GM19328 (cell line): Measurements from ENCODE around the gene TSC1.

Source experiments
- ATAC-seq: cut with Tn5 transposase; IDR thresholded peaks from one replicate; pipeline ENCODE4 v1.9.1; 2021; ENCODE audit warnings: mild to moderate bottlenecking, moderate library complexity; ENCODE audit not compliant: unreplicated experiment

TSC1 gene

DNA sequence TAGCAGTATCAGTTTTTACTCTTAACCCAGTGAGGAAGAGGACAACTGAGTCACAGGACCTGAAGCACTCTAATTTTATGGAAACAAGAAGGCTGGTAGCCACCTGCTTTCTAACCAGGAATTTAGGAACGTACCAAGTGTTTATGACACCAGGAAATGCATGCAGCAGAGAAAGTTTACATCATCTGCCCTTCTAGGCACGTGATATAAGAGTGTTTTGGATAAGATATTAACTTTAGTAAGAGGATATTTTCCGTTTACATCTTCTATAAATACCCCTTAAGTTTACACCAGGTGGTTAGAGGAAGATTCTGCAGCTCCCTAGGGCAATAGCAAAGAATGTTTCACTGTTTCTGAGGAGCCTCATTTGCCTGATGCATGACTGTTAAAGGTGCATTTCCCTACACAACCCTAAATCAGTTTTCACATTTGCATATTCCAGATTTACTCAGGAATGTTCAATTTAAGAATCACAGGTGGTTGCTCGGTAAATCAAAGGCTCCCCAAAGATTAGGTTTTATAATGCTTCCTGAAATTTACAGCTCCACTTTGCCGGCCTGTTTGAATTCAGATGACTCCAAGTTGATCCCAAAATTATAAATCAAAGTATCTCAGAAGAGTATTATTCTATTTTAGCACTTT is 1.8 kb downstream of the TSC1 start:
- ATAC-seq, result no peak

DNA sequence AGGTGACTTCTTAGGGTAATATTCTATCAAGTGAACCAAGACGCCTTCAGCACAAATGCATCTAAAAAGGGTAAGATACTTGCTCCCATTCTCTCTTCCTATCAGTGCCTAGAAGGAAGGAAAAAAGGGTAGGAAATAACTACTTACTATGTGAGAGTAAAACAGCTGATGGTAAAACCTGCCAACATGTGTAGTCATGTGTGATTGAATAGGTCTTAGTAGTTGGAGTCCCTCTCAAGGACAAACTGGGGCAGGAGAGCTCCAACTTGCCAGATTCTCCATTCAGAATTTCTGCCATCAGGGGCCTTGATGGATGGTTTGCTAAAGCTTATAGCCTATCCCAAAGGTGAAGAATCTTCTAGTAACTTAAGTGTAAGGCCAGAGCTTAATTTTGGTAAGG is 5.2 kb downstream of the TSC1 start:
- no peak for ATAC-seq

DNA sequence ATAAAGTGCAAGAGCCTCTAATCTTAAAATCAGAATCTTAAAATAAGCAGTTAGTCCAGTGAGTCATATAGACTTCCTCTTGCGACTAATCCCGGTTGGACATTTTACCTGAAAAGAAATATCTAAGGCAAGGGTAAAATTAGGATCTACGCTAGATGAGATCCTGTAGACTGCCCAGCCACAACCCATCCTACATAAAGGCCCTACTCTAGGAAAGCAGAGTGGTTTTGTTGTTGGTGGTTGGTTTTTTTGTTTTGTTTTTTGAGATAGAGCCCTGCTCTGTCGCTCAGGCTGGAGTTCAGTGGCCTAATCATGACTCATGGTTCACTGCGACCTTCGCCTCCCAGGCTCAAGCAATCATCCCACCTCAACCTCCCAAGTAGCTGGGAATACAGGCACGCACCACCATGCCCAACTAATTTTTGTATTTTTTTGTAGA is 6.9 kb downstream of the TSC1 start:
- no peak for ATAC-seq

DNA sequence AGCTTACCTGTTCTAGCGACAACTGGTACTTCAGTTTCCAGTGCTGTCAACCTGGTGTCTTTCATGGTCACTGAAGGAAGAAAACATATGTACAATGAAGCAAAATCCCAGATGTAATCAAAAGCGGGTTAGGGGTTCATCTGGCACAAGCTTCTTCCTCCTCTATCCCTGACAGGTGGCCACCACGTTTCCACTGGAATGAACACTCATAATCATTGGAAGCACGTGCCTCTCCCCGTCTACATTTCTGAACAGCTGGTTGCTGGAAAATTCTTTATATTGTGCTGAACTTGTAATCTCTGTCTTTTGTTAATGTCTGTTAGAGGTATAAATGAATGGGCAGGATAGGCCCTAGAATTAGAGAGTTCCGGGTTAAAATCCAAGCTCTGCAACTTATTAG is 9.4 kb downstream of the TSC1 start:
- ATAC-seq, result no peak

DNA sequence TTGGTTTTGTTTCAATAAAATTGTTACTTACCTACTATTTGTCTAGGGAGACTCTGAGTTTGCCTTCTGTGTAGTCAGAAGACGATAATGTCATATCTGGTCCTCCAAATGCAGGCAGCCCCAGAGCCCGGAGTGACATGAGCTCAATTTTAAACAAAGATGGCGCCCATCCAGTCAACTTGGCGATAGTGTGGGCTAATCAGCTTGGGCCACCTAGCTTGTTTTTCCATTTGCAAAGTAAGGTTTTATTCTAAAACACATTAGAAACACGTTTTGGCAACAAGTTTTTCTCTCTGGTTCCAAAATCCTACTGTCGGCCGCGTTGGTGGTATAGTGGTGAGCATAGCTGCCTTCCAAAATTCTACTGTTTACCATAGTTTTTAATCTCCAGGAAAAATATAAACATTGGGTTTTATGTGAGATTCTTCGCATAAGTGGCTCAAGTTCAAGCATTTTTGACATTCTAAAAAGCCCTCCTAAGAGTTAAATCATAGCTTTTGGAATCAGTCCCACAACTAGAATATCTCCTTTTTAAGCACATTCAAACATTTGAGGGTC is 13.2 kb downstream of the TSC1 start:
- ATAC-seq, result no peak

DNA sequence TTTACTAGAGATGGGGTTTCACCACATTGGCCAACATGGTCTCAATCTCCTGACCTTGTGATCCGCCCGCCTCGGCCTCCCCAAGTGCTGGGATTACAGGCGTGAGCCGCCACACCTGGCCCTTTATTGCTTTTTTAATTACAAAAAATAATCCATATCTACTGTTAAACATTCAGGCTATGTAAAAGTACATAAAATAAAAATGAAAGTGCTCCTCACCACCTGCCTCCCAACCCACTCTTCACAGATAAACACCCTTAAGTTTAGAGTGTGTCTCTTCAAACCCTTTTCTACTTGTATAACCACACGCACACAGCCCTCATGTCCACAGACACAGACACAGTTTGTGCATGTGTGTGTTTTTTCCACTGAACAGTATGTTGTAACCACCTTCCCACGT is 16.7 kb downstream of the TSC1 start:
- ATAC-seq, result no peak

DNA sequence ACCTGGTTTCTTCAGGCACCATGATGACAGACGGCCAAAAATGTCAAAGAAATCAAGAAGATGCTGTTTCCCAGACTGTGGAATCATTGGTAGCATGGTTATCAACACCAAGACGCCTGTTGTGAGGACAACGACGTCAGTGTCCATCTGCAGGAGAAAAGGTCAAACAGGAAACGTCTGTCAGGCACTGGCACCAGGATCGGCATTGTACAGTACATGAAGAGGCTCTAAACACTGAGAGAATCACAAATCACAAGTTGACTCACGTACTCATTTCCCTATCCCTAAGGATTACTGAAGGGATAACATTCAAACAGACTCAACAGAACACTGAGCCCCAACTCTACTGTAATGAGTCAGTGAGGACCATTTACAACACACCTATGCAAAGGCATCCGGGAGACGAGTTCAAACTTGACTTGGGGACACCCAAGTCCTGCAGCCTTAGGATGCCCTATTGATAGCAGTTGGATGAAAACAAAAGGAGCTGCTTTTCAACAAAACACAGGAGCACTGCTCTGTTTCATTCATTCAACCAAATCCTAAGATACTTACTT is 21.0 kb downstream of the TSC1 start:
- no peak for ATAC-seq

DNA sequence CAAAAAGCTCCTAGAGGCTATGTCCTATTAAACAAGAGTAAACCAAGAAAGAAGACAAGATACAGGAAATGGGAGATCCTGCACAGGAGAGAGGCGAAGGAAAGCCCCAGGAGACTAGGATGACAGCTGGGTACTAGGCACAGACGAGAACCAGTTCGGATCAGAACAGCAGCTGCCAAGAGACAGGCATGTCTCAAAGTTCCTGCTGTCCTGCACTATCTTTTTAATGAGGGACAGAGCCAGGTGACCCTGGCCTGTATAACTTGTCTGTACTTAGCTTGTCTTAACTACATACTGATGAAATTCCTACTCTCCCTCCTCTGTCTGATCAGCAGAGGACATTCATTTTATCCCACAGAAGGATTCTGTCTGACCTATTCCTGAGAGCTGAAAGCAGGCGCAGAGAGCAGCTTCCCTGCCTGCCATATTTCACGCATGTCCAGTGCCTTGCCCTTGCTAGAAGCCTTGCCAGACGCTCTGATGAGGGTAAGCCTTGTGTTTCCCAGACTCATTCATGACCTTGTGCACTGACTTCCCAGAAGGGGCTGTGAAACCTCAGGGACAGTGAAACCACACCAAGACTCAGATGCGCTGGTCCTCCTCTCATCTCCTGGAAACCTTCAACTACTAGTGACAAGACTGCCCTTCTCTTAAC is 24.7 kb downstream of the TSC1 start:
- ATAC-seq, result no peak

DNA sequence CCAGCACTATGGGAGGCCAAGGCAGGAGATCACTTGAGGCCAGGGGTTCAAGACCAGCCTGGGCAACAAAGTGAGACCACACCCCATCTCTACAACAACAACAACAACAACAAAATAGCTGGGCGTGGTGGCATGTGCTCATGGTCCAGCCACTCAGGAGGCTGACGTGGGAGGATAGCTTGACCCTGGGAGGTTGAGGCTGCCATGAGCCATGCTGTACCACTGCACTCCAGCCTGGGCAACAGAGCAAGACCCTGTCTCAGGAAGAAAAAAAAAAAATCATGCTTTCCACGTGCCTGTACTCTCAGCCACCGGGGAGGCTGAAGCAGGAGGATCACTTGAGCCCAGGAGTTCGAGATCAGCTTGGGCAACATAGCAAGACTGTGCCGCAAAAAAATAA is 29.5 kb downstream of the TSC1 start:
- ATAC-seq, result no peak

DNA sequence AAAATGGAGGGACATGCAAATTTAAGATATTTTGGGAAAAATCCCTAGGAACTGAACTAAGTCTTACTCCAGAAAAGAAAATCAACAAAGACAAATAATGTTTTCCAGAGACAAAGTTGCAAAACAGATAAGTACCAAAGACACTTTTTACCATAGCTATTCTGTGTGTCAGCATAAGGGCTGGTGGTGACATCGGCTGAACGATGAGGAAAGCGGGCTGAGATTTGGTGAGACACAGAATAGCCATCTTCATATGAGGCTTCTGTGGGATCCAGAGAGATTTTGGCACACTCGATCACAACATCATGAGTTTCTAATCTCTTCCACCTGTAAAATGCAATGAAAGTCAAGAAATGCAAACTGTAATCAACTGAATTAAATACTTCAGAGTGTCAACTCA is 32.3 kb downstream of the TSC1 start:
- ATAC-seq, result no peak

DNA sequence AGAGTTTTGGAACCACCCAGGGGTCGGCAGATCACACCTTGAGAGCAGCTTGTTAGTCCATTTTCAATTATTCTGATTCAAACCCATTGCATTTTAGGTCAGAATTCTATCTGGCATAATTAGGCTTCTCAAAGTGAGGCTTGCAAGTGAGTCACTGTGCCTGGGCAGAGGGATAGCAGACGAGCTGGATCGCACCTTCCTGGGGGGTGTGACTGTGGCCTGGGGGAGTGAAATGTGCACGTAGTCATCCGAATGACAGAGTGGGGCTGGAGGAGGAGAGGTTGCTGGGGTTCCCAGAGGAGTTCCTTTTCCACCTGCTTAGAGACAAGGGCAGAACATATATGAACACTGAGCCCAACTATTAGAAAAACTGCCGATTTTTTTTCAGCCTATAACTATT is 34.0 kb downstream of the TSC1 start:
- no peak for ATAC-seq

DNA sequence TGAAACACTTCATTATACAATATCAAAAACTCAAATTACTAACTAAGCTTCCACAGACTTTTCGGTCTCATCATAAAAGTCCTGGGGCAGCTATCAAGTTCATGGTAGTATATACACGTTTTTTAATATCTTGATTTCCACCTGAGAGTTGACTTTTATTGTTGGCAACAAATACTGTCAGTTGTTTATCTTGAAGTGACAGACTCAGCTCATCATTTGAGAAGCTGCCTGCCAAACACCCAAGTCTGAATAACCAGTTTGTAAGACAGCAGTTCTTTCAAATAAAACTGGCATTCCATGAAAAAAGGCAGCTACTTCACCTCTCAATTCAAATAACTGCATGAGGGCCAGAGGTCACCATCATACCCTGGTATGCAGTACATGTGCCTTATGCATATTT is 35.1 kb downstream of the TSC1 start:
- no peak for ATAC-seq

DNA sequence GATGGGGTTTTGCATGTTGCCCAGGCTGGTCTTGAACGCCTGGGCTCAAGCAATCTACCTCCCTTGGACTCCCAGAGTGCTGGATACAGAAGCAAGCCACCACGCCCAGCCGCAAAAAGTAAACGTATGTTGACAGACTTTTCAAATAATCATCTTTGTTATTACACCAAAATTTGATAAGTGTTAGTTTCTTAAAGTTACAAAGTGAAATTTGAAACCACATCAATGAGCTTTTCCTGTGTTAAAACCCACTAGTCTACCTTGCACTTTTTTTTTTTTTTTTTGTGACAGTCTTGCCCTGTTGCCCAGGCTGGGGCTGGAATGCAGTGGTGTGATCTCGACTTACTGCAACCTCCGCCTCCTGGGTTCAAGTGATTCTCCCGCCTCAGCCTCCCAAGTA is 35.8 kb downstream of the TSC1 start:
- ATAC-seq, result no peak

DNA sequence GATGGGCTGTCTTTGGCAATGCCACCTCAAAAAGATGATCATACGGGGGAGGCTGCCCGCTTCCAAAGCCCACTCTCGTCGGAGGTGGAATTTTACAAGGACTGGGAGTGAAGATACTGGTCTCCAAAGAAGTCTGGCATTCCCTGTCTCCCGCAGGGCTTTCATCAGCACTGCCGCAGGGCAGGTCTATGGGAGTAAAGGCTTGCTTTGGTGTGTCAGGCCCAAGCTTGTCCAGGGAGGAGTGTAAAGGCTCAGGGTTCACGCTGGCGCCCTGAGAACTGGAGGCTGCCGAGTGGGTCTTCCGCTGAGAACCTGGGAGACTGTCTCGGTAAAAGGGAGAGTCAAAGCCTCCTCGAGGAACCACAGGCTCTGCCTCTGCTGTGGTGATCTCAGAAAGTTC is 38.7 kb downstream of the TSC1 start:
- ATAC-seq, result no peak

DNA sequence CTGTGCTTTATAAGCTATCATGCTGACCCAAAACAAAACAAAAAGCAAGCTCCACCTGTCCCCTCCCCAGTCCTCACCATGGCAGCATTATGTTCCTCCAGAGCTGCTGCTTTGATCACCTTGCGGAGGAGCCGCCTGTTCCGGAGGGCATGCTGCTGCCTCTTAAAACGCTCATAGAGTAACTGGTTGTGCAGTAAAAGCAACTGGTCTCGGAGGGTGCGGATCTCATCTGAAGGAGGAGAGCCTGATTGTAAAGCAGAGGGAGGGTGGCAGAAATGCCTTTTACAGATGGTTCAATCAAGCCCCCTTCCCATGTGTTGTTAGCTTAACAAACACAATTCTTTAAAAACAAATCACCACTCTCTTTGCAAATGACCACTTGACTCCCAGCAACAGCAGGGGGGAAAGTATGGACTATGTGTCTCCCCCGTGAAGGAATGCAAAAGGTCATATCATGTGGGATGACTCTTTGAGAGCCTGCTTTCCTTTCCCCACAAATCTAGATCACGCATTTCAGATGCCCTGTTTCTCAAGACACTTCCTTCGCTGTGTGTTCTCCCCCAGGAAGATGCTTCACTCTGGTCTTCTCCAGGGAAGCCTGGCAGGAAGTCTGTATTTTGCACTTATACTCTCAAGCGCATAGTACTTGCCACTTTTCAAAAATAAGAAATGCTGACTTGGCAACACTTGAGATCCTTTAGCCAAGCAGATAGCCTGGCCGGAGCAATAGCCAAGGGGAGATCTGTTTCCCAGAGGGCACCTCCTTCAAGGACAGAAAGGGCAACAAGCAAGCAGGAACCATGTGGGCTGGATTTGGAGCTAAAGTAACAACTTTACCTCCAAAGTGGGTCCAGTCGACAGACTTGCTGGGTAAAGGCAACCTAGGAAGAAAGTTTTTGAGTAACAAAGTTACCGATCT is 40.6 kb downstream of the TSC1 start:
- no peak for ATAC-seq

DNA sequence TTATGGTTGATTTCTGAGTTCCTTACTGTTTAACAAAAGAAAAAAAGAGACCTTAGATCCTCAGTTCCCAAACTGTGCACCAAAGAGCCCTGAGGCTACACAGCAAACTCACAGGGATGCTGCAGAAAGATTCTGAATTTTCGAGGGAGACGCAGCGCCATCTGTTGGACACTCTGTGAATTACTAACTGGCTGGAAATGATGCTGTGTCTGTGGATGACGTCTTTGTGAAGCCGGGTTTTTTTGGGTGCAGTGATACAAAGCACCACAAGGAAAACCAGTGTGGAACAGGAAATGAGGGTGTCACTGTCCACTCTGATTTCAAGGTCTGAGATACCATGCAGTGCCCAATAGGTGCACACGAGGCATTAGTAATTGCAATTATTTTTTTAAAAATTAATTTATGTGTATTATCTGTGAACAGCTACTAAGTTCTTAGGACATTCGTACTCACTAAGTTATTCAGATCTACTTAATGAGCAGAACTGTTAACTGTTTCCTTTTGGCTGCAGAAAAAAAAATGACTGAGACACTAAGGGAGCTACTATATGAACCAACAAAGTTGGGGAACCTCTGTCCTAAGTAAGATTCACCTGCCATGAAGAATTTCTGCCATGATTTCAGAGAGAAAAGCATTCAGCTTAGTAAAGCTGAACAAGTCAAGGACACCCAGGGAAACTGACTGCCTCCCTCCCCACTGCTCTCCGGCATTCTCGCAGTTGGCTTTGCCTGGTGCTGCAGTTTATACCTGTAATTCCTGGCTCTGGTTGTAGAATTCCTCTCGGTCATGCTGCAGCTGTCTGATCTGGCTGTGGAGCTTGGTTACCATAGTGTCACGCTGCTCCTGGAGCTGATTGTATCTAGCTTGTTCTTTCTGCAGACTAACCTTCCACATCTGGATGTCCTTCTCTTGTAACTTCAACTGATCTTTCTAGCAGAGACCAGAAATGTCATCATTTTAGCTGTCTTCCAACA is 42.3 kb downstream of the TSC1 start:
- ATAC-seq, result no peak

DNA sequence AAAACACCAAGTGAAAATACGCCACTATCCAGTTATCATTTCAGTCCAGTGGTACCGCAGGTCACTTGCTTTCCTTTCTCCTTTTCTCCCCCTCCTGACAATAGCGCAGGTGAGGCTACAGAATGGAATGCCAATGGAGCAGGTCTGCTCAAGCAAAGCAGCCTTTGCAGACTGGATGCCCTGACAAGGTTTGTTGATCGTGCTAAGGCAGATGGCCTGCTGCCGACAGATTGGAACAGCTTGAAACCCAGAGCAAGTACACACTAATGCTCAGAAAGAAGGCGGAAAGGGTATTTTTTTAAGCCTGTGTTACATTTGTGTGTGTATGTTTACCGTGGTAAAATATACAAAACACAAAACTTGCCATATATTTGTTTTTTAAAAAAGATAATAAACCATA is 46.4 kb downstream of the TSC1 start:
- ATAC-seq, result no peak

DNA sequence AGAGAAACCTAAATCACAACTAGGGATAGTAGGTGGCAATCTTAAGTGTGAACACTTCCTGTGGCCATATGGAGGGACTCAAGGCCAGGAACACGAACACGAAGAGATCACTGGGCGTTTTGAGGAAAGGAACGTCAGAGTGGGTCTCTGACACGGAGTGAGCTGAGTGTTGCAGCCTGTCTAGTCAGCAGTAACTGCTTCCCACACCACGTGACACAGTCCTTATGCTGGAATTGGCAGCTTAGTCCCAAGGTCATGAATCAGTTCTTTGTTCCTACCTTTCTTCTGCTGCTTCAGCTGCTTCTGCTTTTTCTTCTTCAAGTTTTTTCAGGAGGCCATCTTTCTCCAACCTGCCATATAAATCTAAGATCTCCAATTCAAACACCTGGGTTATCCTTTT is 47.5 kb downstream of the TSC1 start:
- ATAC-seq, result no peak

DNA sequence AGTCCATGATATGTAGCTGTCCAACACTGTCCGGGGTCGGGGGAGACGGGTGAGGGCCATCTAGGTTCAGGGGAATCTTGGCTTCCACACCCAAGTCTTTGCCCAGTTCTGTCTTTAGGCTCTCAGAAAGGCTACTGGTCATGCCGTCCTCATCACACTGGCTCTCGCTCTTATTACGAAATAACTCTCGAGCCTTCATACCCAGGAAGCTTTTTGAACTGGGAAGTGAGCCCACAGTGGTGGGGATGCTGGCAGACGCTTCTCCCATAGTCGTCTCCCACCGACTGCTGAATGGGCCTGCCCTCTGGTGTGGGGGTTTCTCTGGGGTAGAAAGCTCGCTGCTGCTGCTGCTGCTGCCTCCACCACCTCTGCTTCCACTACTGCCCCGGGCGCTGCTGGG is 48.2 kb downstream of the TSC1 start:
- no peak for ATAC-seq
